ENCODE measurements around the gene ABO.
"Not testable (repeated sequence)": the region's sequence is repeated elsewhere in the genome, so short reads cannot be mapped to it uniquely, and the experiment has no call there.

Gene ABO

GRCh38 chr9:133242991-133243390 lies 32.0 kb downstream of the ABO start:
- DNase-seq (ENCODE audit: low spot score) = no peak

GRCh38 chr9:133242241-133242640 lies 32.8 kb downstream of the ABO start:
- DNase-seq (ENCODE audit: low spot score) = no peak

GRCh38 chr9:133239533-133240090 lies 35.4 kb downstream of the ABO start:
- DNase-seq (ENCODE audit: low spot score) = no peak

- DNase-seq (ENCODE audit: low spot score) = peak; percentile 65
Observed at GRCh38 chr9:133238851-133239532, 36.0 kb downstream of the ABO start.

GRCh38 chr9:133238272-133238850 lies 36.6 kb downstream of the ABO start:
- DNase-seq (ENCODE audit: low spot score) = peak; percentile 70

GRCh38 chr9:133237035-133237731 lies 37.8 kb downstream of the ABO start:
- DNase-seq (ENCODE audit: low spot score) = no peak

- not testable (repeated sequence) for DNase-seq (ENCODE audit: low spot score)
Observed at GRCh38 chr9:133236291-133237034, 38.5 kb downstream of the ABO start.

- no peak for DNase-seq (ENCODE audit: low spot score)
Observed at GRCh38 chr9:133235549-133236222, 39.3 kb downstream of the ABO start.

- DNase-seq (ENCODE audit: low spot score) = no peak
Observed at GRCh38 chr9:133234577-133235322, 40.3 kb downstream of the ABO start.

- no peak for DNase-seq (ENCODE audit: low spot score)
Observed at GRCh38 chr9:133233681-133234432, 41.1 kb downstream of the ABO start.

- not testable (repeated sequence) for DNase-seq (ENCODE audit: low spot score)
Observed at GRCh38 chr9:133231934-133232568, 43.0 kb downstream of the ABO start.

GRCh38 chr9:133230514-133230913 lies 44.5 kb downstream of the ABO start:
- DNase-seq (ENCODE audit: low spot score) = not testable (repeated sequence)

- DNase-seq (ENCODE audit: low spot score) = no peak
Observed at GRCh38 chr9:133230093-133230492, 44.9 kb downstream of the ABO start.

- DNase-seq (ENCODE audit: low spot score) = not testable (repeated sequence)
Observed at GRCh38 chr9:133228474-133229193, 46.4 kb downstream of the ABO start.

- not testable (repeated sequence) for DNase-seq (ENCODE audit: low spot score)
Observed at GRCh38 chr9:133227996-133228395, 47.0 kb downstream of the ABO start.

- no peak for DNase-seq (ENCODE audit: low spot score)
Observed at GRCh38 chr9:133227242-133227860, 47.6 kb downstream of the ABO start.

GRCh38 chr9:133226219-133227171 lies 48.5 kb downstream of the ABO start:
- DNase-seq (ENCODE audit: low spot score) = no peak
